22Rv1 (cell line): ENCODE data around the gene RMI2.

Source experiments
- H3K27ac ChIP-seq: fragments of 450-650 bp; 2 replicates; pipeline ENCODE4 v1.5.1; 2017
- CTCF ChIP-seq: fragments of 450-650 bp; IDR thresholded peaks from 2 replicates; pipeline ENCODE4 v1.5.1; 2017; ENCODE audit warnings: mild to moderate bottlenecking
- ZFX ChIP-seq: fragments of 450-650 bp; IDR thresholded peaks from 2 replicates; pipeline ENCODE4 v1.6.1; 2017; ENCODE audit warnings: antibody characterized with exemption, borderline replicate concordance

The RMI2 gene

GRCh38 chr16:11383481-11384183, 38.4 kb downstream of the RMI2 start:
- TF ChIP-seq ZFX (no peak), CTCF (no peak)
- H3K27ac ChIP-seq = no peak overlapping the region

GRCh38 chr16:11384184-11384955, 39.1 kb downstream of the RMI2 start:
- TF ChIP-seq ZFX (no peak), CTCF (no peak)
- no peak overlapping the region for H3K27ac ChIP-seq

- no peak overlapping the region for H3K27ac ChIP-seq
- TF ChIP-seq ZFX (no peak), CTCF (no peak)
Observed at GRCh38 chr16:11384956-11385586, 39.8 kb downstream of the RMI2 start.

- H3K27ac ChIP-seq = no peak overlapping the region
- TF ChIP-seq CTCF (no peak), ZFX (no peak)
Observed at GRCh38 chr16:11386054-11386680, 40.9 kb downstream of the RMI2 start.

GRCh38 chr16:11386791-11387546, 41.7 kb downstream of the RMI2 start:
- peak; percentile 42 for TF ChIP-seq CTCF
- no peak for TF ChIP-seq ZFX

GRCh38 chr16:11389083-11389482, 43.8 kb downstream of the RMI2 start:
- H3K27ac ChIP-seq = no peak overlapping the region
- TF ChIP-seq ZFX (no peak), CTCF (no peak)

More at GRCh38 chr16:11386791-11387546, 41.7 kb downstream of the RMI2 start:
- H3K27ac ChIP-seq = no peak overlapping the region
